ENCODE data around the gene RBM12.
A peak's percentile ranks its signal among the peaks of the same experiment; 100 is the strongest.
"Not testable (repeated sequence)": the region's sequence is repeated elsewhere in the genome, so short reads cannot be mapped to it uniquely, and the experiment has no call there.

The RBM12 gene

GRCh38 chr20:35664466-35665206 lies at the start of gene RBM12, which contains the start of gene CPNE1:
Gene RBM12, minus strand, starts transcription at chr20:35664900. Its CDS starts 9,578 bp downstream, at chr20:35655322.
Gene CPNE1, minus strand, starts transcription at chr20:35664900. Its CDS starts 31,977 bp downstream, at chr20:35632923.
- H3K27me3 Mint-ChIP-seq (ENCODE audit: low read depth), result no peaks in the 10 kb centered on the region
- peaks cover 27% of the 10 kb centered on the region for H3K36me3 Mint-ChIP-seq (ENCODE audit: low read depth)
- H3K4me3 Mint-ChIP-seq, result peak within 1 kb of the TSS; percentile 94
- DNase-seq (ENCODE audit: low spot score), result peak; percentile 92
- peaks cover 41% of the 10 kb centered on the region for H3K4me1 Mint-ChIP-seq (ENCODE audit: low read depth)
- no peaks in the 10 kb centered on the region for H3K9me3 Mint-ChIP-seq
- H3K27ac Mint-ChIP-seq, result peak within 1 kb of the TSS; percentile 99

- no peaks in the 10 kb centered on the region for H3K27me3 Mint-ChIP-seq (ENCODE audit: low read depth)
- DNase-seq (ENCODE audit: low spot score), result no peak
- H3K4me3 Mint-ChIP-seq, result no peak overlapping the region
- no peaks in the 10 kb centered on the region for H3K9me3 Mint-ChIP-seq
- H3K27ac Mint-ChIP-seq, result no peak overlapping the region
- peaks cover 66% of the 10 kb centered on the region for H3K36me3 Mint-ChIP-seq (ENCODE audit: low read depth)
- H3K4me1 Mint-ChIP-seq (ENCODE audit: low read depth), result peaks cover 39% of the 10 kb centered on the region
Measured at GRCh38 chr20:35714127-35714526, 49.4 kb upstream of the RBM12 start.

GRCh38 chr20:35713120-35713519 lies 48.4 kb upstream of the RBM12 start:
- not testable (repeated sequence) for H3K27me3 Mint-ChIP-seq (ENCODE audit: low read depth); H3K9me3 Mint-ChIP-seq; H3K27ac Mint-ChIP-seq; DNase-seq (ENCODE audit: low spot score); H3K4me3 Mint-ChIP-seq
- peaks cover 66% of the 10 kb centered on the region for H3K36me3 Mint-ChIP-seq (ENCODE audit: low read depth)
- H3K4me1 Mint-ChIP-seq (ENCODE audit: low read depth), result peaks cover 40% of the 10 kb centered on the region

GRCh38 chr20:35711588-35712209 lies 47.0 kb upstream of the RBM12 start:
- Mint-ChIP-seq H3K36me3 (ENCODE audit: low read depth) (peaks cover 65% of the 10 kb centered on the region), H3K4me1 (ENCODE audit: low read depth) (peaks cover 38% of the 10 kb centered on the region), H3K4me3 (peak overlapping the region; percentile 46)

GRCh38 chr20:35710884-35711587 lies 46.3 kb upstream of the RBM12 start:
- no peak for DNase-seq (ENCODE audit: low spot score)
- Mint-ChIP-seq H3K27me3 (ENCODE audit: low read depth) (no peaks in the 10 kb centered on the region), H3K4me3 (peak overlapping the region; percentile 46), H3K36me3 (ENCODE audit: low read depth) (peaks cover 66% of the 10 kb centered on the region), H3K4me1 (ENCODE audit: low read depth) (peaks cover 37% of the 10 kb centered on the region), H3K9me3 (no peaks in the 10 kb centered on the region), H3K27ac (peak overlapping the region; percentile 47)

More at GRCh38 chr20:35711588-35712209, 47.0 kb upstream of the RBM12 start:
- Mint-ChIP-seq H3K27ac (peak overlapping the region; percentile 47), H3K27me3 (ENCODE audit: low read depth) (no peaks in the 10 kb centered on the region), H3K9me3 (no peaks in the 10 kb centered on the region)
- no peak for DNase-seq (ENCODE audit: low spot score)

GRCh38 chr20:35710039-35710438 lies 45.3 kb upstream of the RBM12 start:
- Mint-ChIP-seq H3K4me1 (ENCODE audit: low read depth) (peaks cover 33% of the 10 kb centered on the region), H3K27me3 (ENCODE audit: low read depth) (no peaks in the 10 kb centered on the region), H3K36me3 (ENCODE audit: low read depth) (peaks cover 64% of the 10 kb centered on the region), H3K4me3 (no peak overlapping the region), H3K27ac (no peak overlapping the region), H3K9me3 (no peaks in the 10 kb centered on the region)
- no peak for DNase-seq (ENCODE audit: low spot score)

GRCh38 chr20:35709259-35709658 lies 44.6 kb upstream of the RBM12 start:
- peaks cover 34% of the 10 kb centered on the region for H3K4me1 Mint-ChIP-seq (ENCODE audit: low read depth)
- H3K27ac Mint-ChIP-seq, result no peak overlapping the region
- DNase-seq (ENCODE audit: low spot score), result no peak
- H3K27me3 Mint-ChIP-seq (ENCODE audit: low read depth), result no peaks in the 10 kb centered on the region
- H3K9me3 Mint-ChIP-seq, result no peaks in the 10 kb centered on the region
- H3K4me3 Mint-ChIP-seq, result no peak overlapping the region
- H3K36me3 Mint-ChIP-seq (ENCODE audit: low read depth), result peaks cover 69% of the 10 kb centered on the region

GRCh38 chr20:35708502-35708901 lies 43.8 kb upstream of the RBM12 start:
- Mint-ChIP-seq H3K36me3 (ENCODE audit: low read depth) (peaks cover 70% of the 10 kb centered on the region), H3K27ac (no peak overlapping the region), H3K4me3 (no peak overlapping the region), H3K27me3 (ENCODE audit: low read depth) (no peaks in the 10 kb centered on the region), H3K4me1 (ENCODE audit: low read depth) (peaks cover 34% of the 10 kb centered on the region), H3K9me3 (no peaks in the 10 kb centered on the region)
- no peak for DNase-seq (ENCODE audit: low spot score)

- H3K27me3 Mint-ChIP-seq (ENCODE audit: low read depth); H3K4me3 Mint-ChIP-seq; H3K9me3 Mint-ChIP-seq; DNase-seq (ENCODE audit: low spot score); H3K27ac Mint-ChIP-seq: not testable (repeated sequence)
- Mint-ChIP-seq H3K4me1 (ENCODE audit: low read depth) (peaks cover 33% of the 10 kb centered on the region), H3K36me3 (ENCODE audit: low read depth) (peaks cover 74% of the 10 kb centered on the region)
Measured at GRCh38 chr20:35706591-35707529, 42.2 kb upstream of the RBM12 start.

GRCh38 chr20:35705894-35706293 lies 41.2 kb upstream of the RBM12 start:
- Mint-ChIP-seq H3K36me3 (ENCODE audit: low read depth) (peaks cover 67% of the 10 kb centered on the region), H3K4me1 (ENCODE audit: low read depth) (peaks cover 26% of the 10 kb centered on the region)
- H3K4me3 Mint-ChIP-seq; H3K27ac Mint-ChIP-seq; DNase-seq (ENCODE audit: low spot score); H3K9me3 Mint-ChIP-seq; H3K27me3 Mint-ChIP-seq (ENCODE audit: low read depth): not testable (repeated sequence)

GRCh38 chr20:35704514-35705261 lies 40.0 kb upstream of the RBM12 start:
- no peak overlapping the region for H3K27ac Mint-ChIP-seq
- H3K9me3 Mint-ChIP-seq, result no peaks in the 10 kb centered on the region
- no peaks in the 10 kb centered on the region for H3K27me3 Mint-ChIP-seq (ENCODE audit: low read depth)
- peaks cover 63% of the 10 kb centered on the region for H3K36me3 Mint-ChIP-seq (ENCODE audit: low read depth)
- H3K4me3 Mint-ChIP-seq, result no peak overlapping the region
- no peak for DNase-seq (ENCODE audit: low spot score)
- H3K4me1 Mint-ChIP-seq (ENCODE audit: low read depth), result peaks cover 32% of the 10 kb centered on the region

GRCh38 chr20:35702824-35703695 lies 38.4 kb upstream of the RBM12 start:
- H3K4me3 Mint-ChIP-seq, result no peak overlapping the region
- no peak for DNase-seq (ENCODE audit: low spot score)

More at GRCh38 chr20:35702824-35703695, 38.4 kb upstream of the RBM12 start:
- H3K27me3 Mint-ChIP-seq (ENCODE audit: low read depth), result no peaks in the 10 kb centered on the region
- H3K9me3 Mint-ChIP-seq, result no peaks in the 10 kb centered on the region
- H3K27ac Mint-ChIP-seq, result no peak overlapping the region
- peaks cover 35% of the 10 kb centered on the region for H3K4me1 Mint-ChIP-seq (ENCODE audit: low read depth)
- H3K36me3 Mint-ChIP-seq (ENCODE audit: low read depth), result peaks cover 58% of the 10 kb centered on the region
